H9 (cell line): Measurements from ENCODE around the gene NRP1. TPM values are rescaled to one million over a fixed set of nuclear protein-coding genes. Genes with fewer than 3 reads are reported as not detected.

Experiments
- DNase-seq: peaks from one replicate; pipeline ENCODE4 v3.0.0-alpha.2; 2017
- H2AFZ ChIP-seq: one replicate; pipeline ENCODE4 v1.6.1; 2013; ENCODE audit warnings: mild to moderate bottlenecking, low read length, control low read depth, moderate library complexity
- H2AK5ac ChIP-seq: 2 replicates; pipeline ENCODE4 v1.6.1; 2013; ENCODE audit warnings: low read length, control low read depth, mixed read lengths; ENCODE audit not compliant: insufficient read length
- H2BK120ac ChIP-seq: one replicate; pipeline ENCODE4 v1.6.1; 2013; ENCODE audit warnings: low read depth, mild to moderate bottlenecking, low read length, control low read depth, inconsistent platforms; ENCODE audit not compliant: poor library complexity, severe bottlenecking
- H2BK12ac ChIP-seq: 2 replicates; pipeline ENCODE4 v1.6.1; 2013; ENCODE audit warnings: low read length, control low read depth, mixed read lengths, low read depth; ENCODE audit not compliant: insufficient read length
- H2BK15ac ChIP-seq: 2 replicates; pipeline ENCODE4 v1.6.1; 2013; ENCODE audit warnings: low read depth, low read length, control low read depth
- H2BK20ac ChIP-seq: one replicate; pipeline ENCODE4 v1.6.1; 2013; ENCODE audit warnings: low read depth, mild to moderate bottlenecking, low read length, control low read depth, inconsistent platforms; ENCODE audit not compliant: poor library complexity, severe bottlenecking
- H2BK5ac ChIP-seq: 2 replicates; pipeline ENCODE4 v1.6.1; 2013; ENCODE audit warnings: low read length, control low read depth, mixed read lengths; ENCODE audit not compliant: insufficient read length
- H3K14ac ChIP-seq: 2 replicates; pipeline ENCODE4 v1.6.1; 2013; ENCODE audit warnings: low read length, control low read depth; ENCODE audit not compliant: insufficient read depth
- H3K18ac ChIP-seq: 2 replicates; pipeline ENCODE4 v1.6.1; 2013; ENCODE audit warnings: low read depth, mild to moderate bottlenecking, mixed read lengths, low read length, control low read depth; ENCODE audit not compliant: insufficient read length
- H3K23ac ChIP-seq: 2 replicates; pipeline ENCODE4 v1.6.1; 2013; ENCODE audit warnings: low read length, control low read depth, mixed read lengths, low read depth; ENCODE audit not compliant: insufficient read length
- H3K23me2 ChIP-seq: 2 replicates; pipeline ENCODE4 v1.6.1; 2013; ENCODE audit warnings: low read depth, mild to moderate bottlenecking, mixed read lengths, low read length, control low read depth; ENCODE audit not compliant: insufficient read length, poor library complexity, severe bottlenecking
- H3K27ac ChIP-seq: 2 replicates; pipeline ENCODE4 v1.5.1; 2013; ENCODE audit warnings: low read length, control low read depth, mixed read lengths, low read depth; ENCODE audit not compliant: insufficient read length
- H3K27me3 ChIP-seq: 2 replicates; pipeline ENCODE4 v1.6.1; 2013; ENCODE audit warnings: low read length, control low read depth, inconsistent platforms; ENCODE audit not compliant: insufficient read depth
- H3K4ac ChIP-seq: 2 replicates; pipeline ENCODE4 v1.6.1; 2013; ENCODE audit warnings: low read depth, mild to moderate bottlenecking, control low read depth, inconsistent platforms, low read length, moderate library complexity
- H3K4me1 ChIP-seq: 2 replicates; pipeline ENCODE4 v1.6.1; 2013; ENCODE audit warnings: low read length, control low read depth, inconsistent platforms; ENCODE audit not compliant: insufficient read depth
- H3K4me2 ChIP-seq: 2 replicates; pipeline ENCODE4 v1.6.1; 2013; ENCODE audit warnings: low read length, control low read depth, mixed read lengths; ENCODE audit not compliant: insufficient read length, insufficient read depth
- H3K56ac ChIP-seq: 2 replicates; pipeline ENCODE4 v1.6.1; 2013; ENCODE audit warnings: low read depth, mild to moderate bottlenecking, mixed read lengths, low read length, control low read depth; ENCODE audit not compliant: insufficient read length
- H3K79me1 ChIP-seq: 2 replicates; pipeline ENCODE4 v1.6.1; 2013; ENCODE audit warnings: low read depth, mild to moderate bottlenecking, moderate library complexity, low read length, control low read depth, inconsistent platforms; ENCODE audit not compliant: insufficient read depth, poor library complexity, severe bottlenecking
- H3K79me2 ChIP-seq: 2 replicates; pipeline ENCODE4 v1.6.1; 2013; ENCODE audit warnings: low read length, control low read depth, inconsistent platforms; ENCODE audit not compliant: insufficient read depth
- H3K9ac ChIP-seq: 2 replicates; pipeline ENCODE4 v1.6.1; 2013; ENCODE audit warnings: low read length, control low read depth, mixed read lengths; ENCODE audit not compliant: insufficient read length; ENCODE audit errors: extremely low read depth
- H3K9me3 ChIP-seq: one replicate; pipeline ENCODE4 v1.6.1; 2013; ENCODE audit warnings: low read depth, low read length, inconsistent platforms; ENCODE audit not compliant: control insufficient read depth
- H3T11ph ChIP-seq: one replicate; pipeline ENCODE4 v1.6.1; 2013; ENCODE audit warnings: mild to moderate bottlenecking, low read length, control low read depth, inconsistent platforms
- H4K20me1 ChIP-seq: one replicate; pipeline ENCODE4 v1.6.1; 2013; ENCODE audit not compliant: control insufficient read depth, insufficient read length, insufficient read depth
- H4K5ac ChIP-seq: 2 replicates; pipeline ENCODE4 v1.6.1; 2013; ENCODE audit warnings: low read depth, mild to moderate bottlenecking, mixed read lengths, low read length, control low read depth; ENCODE audit not compliant: insufficient read length
- H4K8ac ChIP-seq: replicated peaks from 2 replicates; pipeline ENCODE4 v1.6.1; 2013; ENCODE audit warnings: low read length, control low read depth, mixed read lengths, low read depth; ENCODE audit not compliant: insufficient read length
- H4K91ac ChIP-seq: 2 replicates; pipeline ENCODE4 v1.6.1; 2013; ENCODE audit warnings: low read depth, mild to moderate bottlenecking, moderate library complexity, mixed read lengths, low read length, control low read depth; ENCODE audit not compliant: insufficient read length
- H3K27ac Mint-ChIP-seq, 3 experiments: 2 replicates in 2 of 3; 3 replicates in 1 of 3; pipeline ENCODE4 v1.8.0; 2020 to 2021; ENCODE audit warnings: mixed read lengths in 3 of 3, mild to moderate bottlenecking in 1 of 3, moderate library complexity in 1 of 3
- H3K27me3 Mint-ChIP-seq: 2 replicates; pipeline ENCODE4 v1.8.0; 2021; ENCODE audit warnings: low read depth, mild to moderate bottlenecking, moderate library complexity, mixed read lengths
- H3K36me3 Mint-ChIP-seq, 3 experiments: 2 replicates in 2 of 3; 3 replicates in 1 of 3; pipeline ENCODE4 v1.8.0; 2020 to 2021; ENCODE audit warnings: low read depth in 3 of 3, mixed read lengths in 3 of 3; ENCODE audit not compliant: insufficient read depth in 1 of 3
- H3K4me1 Mint-ChIP-seq, 2 experiments: 2 replicates each; pipeline ENCODE4 v1.8.0; 2020; ENCODE audit warnings: mixed read lengths in 2 of 2
- H3K4me3 Mint-ChIP-seq, 2 experiments: 2 replicates in 1 of 2; 3 replicates in 1 of 2; pipeline ENCODE4 v1.8.0; 2020 to 2021; ENCODE audit warnings: mild to moderate bottlenecking in 2 of 2, mixed read lengths in 2 of 2, moderate library complexity in 1 of 2
- H3K9me3 Mint-ChIP-seq, 2 experiments: 2 replicates in 1 of 2; 3 replicates in 1 of 2; pipeline ENCODE4 v1.8.0; 2020; ENCODE audit warnings: mild to moderate bottlenecking in 2 of 2, mixed read lengths in 2 of 2, moderate library complexity in 1 of 2
- CTCF ChIP-seq: fragments of 200-600 bp; sonication (generic); conservative IDR thresholded peaks from 3 replicates; pipeline ENCODE4 v1.8.0; 2021; ENCODE audit warnings: antibody characterized with exemption, mild to moderate bottlenecking
- WGBS: extraction: QIAGEN DNeasy Blood & Tissue Kit; methylation state at CpG from one replicate; pipeline ENCODE4 v1.1.7; 2013; ENCODE audit warnings: missing lambda C conversion rate, low lambda C conversion rate, mixed read lengths; ENCODE audit not compliant: insufficient read length; ENCODE audit errors: extremely low coverage; 5-methylcytosine and 5-hydroxymethylcytosine counted together
- total RNA-seq: library from RNA; stranded (reverse); gene quantifications from 2 replicates; pipeline ENCODE4 v1.2.1, GENCODE V29; 2021

Gene NRP1
- total RNA-seq, 1 experiment from 2014 or later: 4.6 TPM

GRCh38 chr10:33240931-33241330, 93.5 kb downstream of the NRP1 start:
- no peaks in the 10 kb centered on the region for H3K4me1 Mint-ChIP-seq
- no peak overlapping the region for H3K4me2 ChIP-seq
- H3K79me1 ChIP-seq: no peaks in the 10 kb centered on the region
- H3K27me3 Mint-ChIP-seq: no peaks in the 10 kb centered on the region
- H3K14ac ChIP-seq: no peak overlapping the region
- H2AFZ ChIP-seq: no peak overlapping the region
- H3K4me1 ChIP-seq: no peaks in the 10 kb centered on the region
- H2BK12ac ChIP-seq: no peak overlapping the region
- H2BK20ac ChIP-seq: no peak overlapping the region
- H3K27me3 ChIP-seq: no peaks in the 10 kb centered on the region
- WGBS: no CpG with 5 or more reads among the region's 2 CpGs
- H3K27ac Mint-ChIP-seq: no peak overlapping the region
- H2BK120ac ChIP-seq: no peak overlapping the region
- H3K79me2 ChIP-seq: no peaks in the 10 kb centered on the region
- H3K18ac ChIP-seq: no peak overlapping the region
- H4K5ac ChIP-seq: no peak overlapping the region
- no peak overlapping the region for H3K4me3 Mint-ChIP-seq
- no peak overlapping the region for H2BK15ac ChIP-seq
- H3K9me3 Mint-ChIP-seq: no peaks in the 10 kb centered on the region
- no peak overlapping the region for H3K56ac ChIP-seq
- H4K20me1 ChIP-seq: no peaks in the 10 kb centered on the region
- H3K23me2 ChIP-seq: no peaks in the 10 kb centered on the region
- no peak overlapping the region for H3K27ac ChIP-seq
- no peak overlapping the region for H3K23ac ChIP-seq
- no peaks in the 10 kb centered on the region for H3K36me3 Mint-ChIP-seq
- no peak for TF ChIP-seq CTCF
- H2BK5ac ChIP-seq: no peak overlapping the region
- H3K4ac ChIP-seq: no peak overlapping the region
- no peak overlapping the region for H2AK5ac ChIP-seq
- H4K91ac ChIP-seq: no peak overlapping the region
- no peak for DNase-seq
- H3T11ph ChIP-seq: no peak overlapping the region
- H3K9ac ChIP-seq: no peak overlapping the region
- H4K8ac ChIP-seq: no peak overlapping the region
- H3K9me3 ChIP-seq: no peaks in the 10 kb centered on the region
